Measurements from ENCODE around the gene ZNF716.
"Not testable (repeated sequence)": the region's sequence is repeated elsewhere in the genome, so short reads cannot be mapped to it uniquely, and the experiment has no call there.

Gene ZNF716

GRCh38 chr7:57449904-57450303 lies at the start of gene ZNF716:
Gene ZNF716 (plus strand): TSS chr7:57450177. CDS start chr7:57450289, 112 bp downstream.
- TF ChIP-seq POLR2A (IDR thresholded peaks at IDR 0.05; ENCODE audit: low read depth, low read length): no peak
- DNase-seq (ENCODE audit: insufficient read length, low spot score): no peak
- FAIRE-seq: no peak

DNA sequence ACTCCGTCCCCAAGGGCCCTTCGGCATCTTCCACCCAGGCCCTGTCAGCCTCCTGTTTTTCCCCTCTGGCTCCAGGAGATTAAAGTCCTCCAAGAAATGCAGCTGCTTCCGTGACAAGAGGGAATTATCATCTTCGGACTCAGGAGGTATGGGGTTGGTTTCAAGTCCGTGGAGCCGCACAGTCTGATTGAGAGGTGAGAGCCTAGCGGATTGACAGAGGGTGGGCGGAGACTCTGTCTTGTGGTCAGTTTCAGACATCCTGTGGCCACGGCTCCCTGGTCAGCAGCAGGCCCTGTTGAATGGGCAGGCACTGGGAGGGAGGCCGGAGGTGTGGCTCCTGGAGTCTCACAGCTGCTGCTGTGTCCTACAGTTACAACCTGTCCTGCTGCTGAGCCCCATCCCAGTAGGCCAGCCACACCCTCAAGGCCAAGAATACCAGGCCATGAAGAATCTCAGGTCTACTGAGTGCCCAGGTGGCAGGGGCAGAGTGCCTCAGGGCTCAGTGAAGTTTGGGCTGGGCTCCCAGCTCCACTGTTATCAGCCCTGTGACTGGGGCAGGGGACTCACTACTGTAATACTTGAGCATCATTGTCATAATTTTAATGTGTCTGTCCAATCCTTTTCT lies 49.3 kb upstream of the ZNF716 start:
- no peak for TF ChIP-seq POLR2A (IDR thresholded peaks at IDR 0.05; ENCODE audit: low read depth, low read length)
- DNase-seq (ENCODE audit: insufficient read length, low spot score) (no peak), FAIRE-seq (no peak)

GRCh38 chr7:57403051-57403450 lies 46.9 kb upstream of the ZNF716 start:
- not testable (repeated sequence) for FAIRE-seq

DNA sequence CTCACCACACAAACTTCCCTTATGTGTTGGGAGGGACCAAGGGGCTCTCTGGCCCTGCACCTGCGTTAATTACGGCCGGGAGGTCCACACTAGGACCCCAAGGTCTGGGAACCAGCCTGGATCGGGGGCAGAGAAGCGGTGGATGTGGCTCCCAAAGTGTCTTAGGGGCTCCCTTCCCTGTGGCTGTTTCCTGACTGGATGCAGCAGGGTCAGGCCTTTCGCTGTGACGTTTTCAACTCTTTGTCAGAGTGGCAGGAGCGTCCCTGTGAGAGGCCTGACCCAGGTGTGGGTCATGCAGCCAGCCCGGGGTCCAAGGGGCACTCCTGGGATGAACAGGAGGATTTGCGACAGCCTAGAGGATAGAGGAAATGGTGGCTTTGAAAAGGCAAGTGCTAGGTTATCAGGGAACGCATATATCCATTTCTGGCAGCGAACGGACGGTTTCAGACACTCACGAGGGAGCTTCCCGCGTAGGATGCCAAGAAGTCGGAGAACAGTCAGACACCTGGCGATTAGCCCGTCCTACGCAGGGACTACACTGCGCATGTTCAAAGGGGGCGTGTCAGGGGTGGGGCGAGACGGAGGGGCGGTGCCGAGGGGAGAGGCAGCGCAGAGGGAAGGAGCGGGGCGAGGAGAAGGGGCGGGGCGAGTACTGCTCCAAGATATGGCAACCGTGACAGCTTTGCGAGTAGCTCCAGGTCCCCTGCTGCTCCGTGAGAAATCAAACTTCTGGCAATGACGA lies 46.2 kb upstream of the ZNF716 start:
- no peak for FAIRE-seq
- no peak for TF ChIP-seq POLR2A (IDR thresholded peaks at IDR 0.05; ENCODE audit: low read depth, low read length)
- no peak for DNase-seq (ENCODE audit: insufficient read length, low spot score)

More at GRCh38 chr7:57403051-57403450, 46.9 kb upstream of the ZNF716 start:
- not testable (repeated sequence) for DNase-seq (ENCODE audit: insufficient read length, low spot score)

GRCh38 chr7:57404343-57404966 lies 45.5 kb upstream of the ZNF716 start:
- FAIRE-seq (no peak), DNase-seq (ENCODE audit: insufficient read length, low spot score) (no peak)

GRCh38 chr7:57404967-57405421 lies 45.0 kb upstream of the ZNF716 start:
- FAIRE-seq (no peak), DNase-seq (ENCODE audit: insufficient read length, low spot score) (no peak)
- no peak for TF ChIP-seq POLR2A (IDR thresholded peaks at IDR 0.05; ENCODE audit: low read depth, low read length)

More at GRCh38 chr7:57404343-57404966, 45.5 kb upstream of the ZNF716 start:
- no peak for TF ChIP-seq POLR2A (IDR thresholded peaks at IDR 0.05; ENCODE audit: low read depth, low read length)

DNA sequence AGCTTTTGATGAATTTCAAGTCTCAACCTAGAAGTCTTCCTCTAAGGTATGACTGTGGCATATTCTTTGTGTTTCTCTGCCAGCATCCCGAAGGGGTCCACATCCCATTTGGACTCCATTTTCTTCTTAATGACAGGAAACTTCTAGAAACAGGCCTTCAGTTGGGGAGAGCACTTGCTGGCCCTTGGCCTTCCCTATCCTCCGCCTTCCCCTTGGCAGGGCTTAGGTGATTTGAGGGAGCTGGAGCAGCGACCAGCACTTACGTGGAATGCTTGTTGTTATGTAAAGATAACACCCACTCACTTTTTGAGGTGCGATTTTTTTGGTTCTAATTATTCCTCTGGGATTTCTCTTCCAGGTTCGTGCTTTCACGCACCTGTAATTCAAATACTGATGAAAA lies 42.9 kb upstream of the ZNF716 start:
- DNase-seq (ENCODE audit: insufficient read length, low spot score) (no peak), FAIRE-seq (no peak)
- no peak for TF ChIP-seq POLR2A (IDR thresholded peaks at IDR 0.05; ENCODE audit: low read depth, low read length)

DNA sequence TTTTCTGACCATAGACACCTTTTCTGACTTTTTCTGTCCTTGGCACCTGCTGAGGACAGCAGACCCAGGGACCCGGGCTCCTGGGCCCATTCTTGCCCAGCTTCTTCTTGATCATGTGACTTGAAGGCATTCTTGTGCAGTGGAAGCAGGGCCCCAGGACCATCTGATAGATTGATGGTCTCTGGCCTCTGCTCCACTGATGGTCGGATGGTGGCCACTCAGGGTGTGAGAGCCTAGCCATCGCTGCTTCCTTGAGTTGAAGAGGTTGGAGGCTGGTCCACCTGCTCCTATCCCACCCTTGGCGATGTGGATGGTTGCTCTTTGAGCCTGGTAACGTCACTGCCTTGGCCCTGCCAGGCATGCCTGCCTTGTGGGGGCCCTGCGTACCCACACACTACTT lies 37.8 kb upstream of the ZNF716 start:
- no peak for TF ChIP-seq POLR2A (IDR thresholded peaks at IDR 0.05; ENCODE audit: low read depth, low read length)
- no peak for DNase-seq (ENCODE audit: insufficient read length, low spot score)
- no peak for FAIRE-seq

DNA sequence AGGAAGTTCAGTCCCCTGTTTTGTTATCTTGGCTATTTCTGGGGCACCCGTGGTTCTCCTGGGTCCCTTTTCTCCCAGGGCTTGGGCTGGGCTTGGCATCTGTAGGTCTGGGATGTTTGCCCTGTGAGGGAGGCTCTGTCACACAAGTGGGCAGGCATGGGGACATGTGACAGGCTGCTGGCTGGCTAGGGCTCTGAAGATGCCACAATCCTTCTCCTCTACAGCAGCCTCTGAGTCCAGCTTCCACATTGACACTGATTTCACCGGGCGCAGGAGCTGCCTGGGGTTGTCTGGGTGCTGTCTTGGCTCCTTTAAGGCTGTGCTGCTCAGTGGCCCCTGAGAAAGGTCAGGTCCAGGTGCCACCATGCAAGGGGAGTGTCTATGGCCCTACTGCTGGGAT lies 37.4 kb upstream of the ZNF716 start:
- FAIRE-seq (no peak), DNase-seq (ENCODE audit: insufficient read length, low spot score) (no peak)
- no peak for TF ChIP-seq POLR2A (IDR thresholded peaks at IDR 0.05; ENCODE audit: low read depth, low read length)

DNA sequence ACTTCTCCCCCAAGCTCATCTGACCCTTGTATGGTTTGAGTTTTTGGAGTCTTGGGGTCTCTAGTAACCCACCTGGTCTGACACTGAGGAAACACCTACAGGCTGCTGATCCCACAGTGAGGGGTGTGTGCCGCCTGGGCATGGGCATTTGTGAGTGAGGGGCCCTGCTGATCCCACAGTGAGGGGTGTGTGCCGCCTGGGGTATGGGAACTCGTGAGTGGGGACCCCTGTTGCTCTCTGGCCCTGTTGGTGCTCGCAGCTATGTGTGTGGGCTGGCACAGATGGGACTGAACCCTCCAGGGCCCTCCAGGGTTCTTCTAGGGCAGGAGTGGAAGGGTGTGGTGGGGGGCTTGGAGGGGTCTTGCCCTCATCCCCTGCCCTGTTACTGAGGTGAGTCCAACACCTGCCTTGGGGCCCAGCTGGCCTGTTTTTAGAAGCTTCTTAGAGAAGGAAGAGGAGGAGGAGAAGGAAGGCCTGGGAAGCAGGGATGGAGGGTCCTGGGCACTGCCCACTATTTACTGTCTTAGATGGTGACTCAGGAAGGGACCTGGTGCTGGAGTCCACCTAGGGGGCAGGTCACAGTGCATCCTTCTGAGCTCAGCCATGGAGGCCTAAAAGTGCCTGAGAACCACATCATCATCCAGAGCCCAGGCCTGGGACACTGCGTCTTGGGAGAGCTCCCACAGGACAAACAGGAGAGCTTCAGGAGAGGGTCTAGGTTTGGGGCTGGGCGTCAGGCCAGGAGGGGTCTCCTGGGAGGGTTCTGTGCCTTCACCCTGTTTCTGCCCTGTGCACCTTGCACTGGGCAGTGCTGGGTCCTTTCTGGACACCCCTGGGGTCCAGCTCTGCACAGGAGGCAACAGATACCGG lies 36.2 kb upstream of the ZNF716 start:
- no peak for FAIRE-seq
- no peak for TF ChIP-seq POLR2A (IDR thresholded peaks at IDR 0.05; ENCODE audit: low read depth, low read length)
- no peak for DNase-seq (ENCODE audit: insufficient read length, low spot score)

GRCh38 chr7:57414415-57414814 lies 35.6 kb upstream of the ZNF716 start:
- no peak for DNase-seq (ENCODE audit: insufficient read length, low spot score)
- no peak for FAIRE-seq
- TF ChIP-seq POLR2A (IDR thresholded peaks at IDR 0.05; ENCODE audit: low read depth, low read length): no peak

GRCh38 chr7:57414852-57415251 lies 35.1 kb upstream of the ZNF716 start:
- TF ChIP-seq POLR2A (IDR thresholded peaks at IDR 0.05; ENCODE audit: low read depth, low read length): no peak
- DNase-seq (ENCODE audit: insufficient read length, low spot score) (no peak), FAIRE-seq (no peak)

- TF ChIP-seq POLR2A (IDR thresholded peaks at IDR 0.05; ENCODE audit: low read depth, low read length): no peak
- FAIRE-seq: no peak
- no peak for DNase-seq (ENCODE audit: insufficient read length, low spot score)
Observed at GRCh38 chr7:57415326-57415725, 34.7 kb upstream of the ZNF716 start.

DNA sequence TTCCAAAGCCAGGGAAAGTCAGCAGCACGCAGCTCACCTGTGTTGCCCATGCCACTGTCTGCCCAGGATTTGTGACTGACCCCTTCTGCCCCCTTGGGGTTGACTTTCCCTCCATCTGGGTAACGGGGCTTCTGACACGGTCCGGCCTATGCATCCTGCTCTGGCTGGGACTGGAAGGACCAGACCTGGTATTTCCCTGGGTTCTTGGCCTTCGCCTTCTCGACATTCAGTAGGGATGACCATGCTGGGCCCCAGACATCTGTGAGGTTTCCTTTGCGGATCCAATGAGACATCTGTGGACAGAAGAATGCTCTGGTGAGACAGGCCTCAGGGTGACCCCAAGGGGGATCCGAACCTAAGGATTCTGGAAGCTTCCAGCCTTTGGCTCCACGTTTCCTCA lies 34.2 kb upstream of the ZNF716 start:
- no peak for DNase-seq (ENCODE audit: insufficient read length, low spot score)
- TF ChIP-seq POLR2A (IDR thresholded peaks at IDR 0.05; ENCODE audit: low read depth, low read length): no peak
- FAIRE-seq: no peak
